Keratinocyte (primary cell): ENCODE measurements around the gene KRT27. TPM values are rescaled to one million over a fixed set of nuclear protein-coding genes. Genes with fewer than 3 reads are reported as not detected.

Source experiments
- DNase-seq: peaks from one replicate; pipeline ENCODE4 v3.0.0-alpha.2; 2011; ENCODE audit warnings: low read depth, missing footprints, low spot score
- FAIRE-seq: peaks from 2 replicates; lab custom pipeline; 2011; peaks lifted over from hg19 to GRCh38; lab: Jason Lieb, UNC
- H2AFZ ChIP-seq: 2 replicates; pipeline ENCODE4 v1.6.0; 2012; ENCODE audit warnings: low read length, control low read depth, inconsistent platforms; ENCODE audit not compliant: control insufficient read depth
- H3K27ac ChIP-seq: 2 replicates; pipeline ENCODE4 v1.5.1; 2011; ENCODE audit warnings: low read length; ENCODE audit not compliant: control insufficient read depth, insufficient read depth
- H3K27me3 ChIP-seq: 3 replicates; pipeline ENCODE4 v1.6.0; 2011; ENCODE audit warnings: low read length; ENCODE audit not compliant: control insufficient read depth, insufficient read depth; ENCODE audit errors: extremely low read depth
- H3K36me3 ChIP-seq, 2 experiments: 2 replicates in 1 of 2; 3 replicates in 1 of 2; pipeline ENCODE4 v1.5.1; 2011; ENCODE audit warnings: low read length in 2 of 2, mild to moderate bottlenecking in 1 of 2; ENCODE audit not compliant: control insufficient read depth in 2 of 2, insufficient read depth in 2 of 2; ENCODE audit errors: extremely low read depth in 1 of 2
- H3K4me1 ChIP-seq: 3 replicates; pipeline ENCODE4 v1.5.1; 2011; ENCODE audit warnings: low read length; ENCODE audit not compliant: control insufficient read depth, insufficient read depth; ENCODE audit errors: extremely low read depth
- H3K4me2 ChIP-seq: 3 replicates; pipeline ENCODE4 v1.6.0; 2011; ENCODE audit warnings: low read depth, low read length; ENCODE audit not compliant: control insufficient read depth, insufficient read depth; ENCODE audit errors: extremely low read depth
- H3K4me3 ChIP-seq, 3 experiments: fragments of 200-600 bp in 1 of 3; sonication (generic) in 1 of 3; 2 replicates in 2 of 3; 3 replicates in 1 of 3; pipeline ENCODE4 v1.5.1; 2011 to 2016; ENCODE audit warnings: low read length in 3 of 3, mild to moderate bottlenecking in 3 of 3, control low read depth in 2 of 3, inconsistent platforms in 1 of 3, low read depth in 1 of 3, mixed read lengths in 1 of 3, mixed run types in 1 of 3, moderate library complexity in 1 of 3; ENCODE audit not compliant: control insufficient read depth in 2 of 3, insufficient read depth in 2 of 3; ENCODE audit errors: extremely low read depth in 1 of 3
- H3K79me2 ChIP-seq: 2 replicates; pipeline ENCODE4 v1.6.0; 2012; ENCODE audit warnings: low read length; ENCODE audit not compliant: control insufficient read depth, insufficient read depth
- H3K9ac ChIP-seq: 3 replicates; pipeline ENCODE4 v1.6.0; 2011; ENCODE audit warnings: low read length; ENCODE audit not compliant: control insufficient read depth, insufficient read depth; ENCODE audit errors: extremely low read depth
- H3K9me1 ChIP-seq: 3 replicates; pipeline ENCODE4 v1.6.0; 2011; ENCODE audit warnings: low read length; ENCODE audit not compliant: control insufficient read depth, insufficient read depth; ENCODE audit errors: extremely low read depth
- H3K9me3 ChIP-seq: 2 replicates; pipeline ENCODE4 v1.5.1; 2012; ENCODE audit warnings: low read depth, low read length; ENCODE audit not compliant: control insufficient read depth
- H4K20me1 ChIP-seq: 3 replicates; pipeline ENCODE4 v1.6.0; 2011; ENCODE audit warnings: low read length; ENCODE audit not compliant: control insufficient read depth, insufficient read depth; ENCODE audit errors: extremely low read depth
- CTCF ChIP-seq, 3 experiments: IDR thresholded peaks in 1 of 3; conservative IDR thresholded peaks in 1 of 3; optimal IDR thresholded peaks in 1 of 3; 2 replicates in 2 of 3; 3 replicates in 1 of 3; pipeline versions ENCODE3 to v1.5.1; 2011; ENCODE audit warnings: low read length in 3 of 3, mild to moderate bottlenecking in 3 of 3, moderate library complexity in 2 of 3, control low read depth in 1 of 3, inconsistent platforms in 1 of 3; ENCODE audit not compliant: insufficient read depth in 2 of 3; ENCODE audit errors: extremely low read depth in 1 of 3
- EZH2 ChIP-seq: IDR thresholded peaks from one replicate; pipeline ENCODE4 v1.6.1; 2012; ENCODE audit warnings: inconsistent platforms, mild to moderate bottlenecking, low read length, moderate library complexity
- dilution Hi-C: fragments of 300-500 bp; cut with MboI; formaldehyde crosslinking; loops from one replicate; pipeline ENCODE4 v1.7.0; 2020; ENCODE audit warnings: low sequenced_read_pairs; ENCODE audit not compliant: extremely low pct_ligation_motif_present
- polyA plus RNA-seq, 5 experiments: library from polyadenylated mRNA; depleted of rRNA in 3 of 5; stranded (reverse) in 3 of 5; stranded (forward) in 1 of 5; unstranded in 1 of 5; fragments of >200 nt; gene quantifications; 1 replicate in 1 of 5; 2 replicates in 3 of 5; 3 replicates in 1 of 5; pipeline versions ENCODE4 v1.2.1 to v1.2.3, GENCODE V29; 2011 to 2012; ENCODE audit warnings: missing spikeins in 2 of 5, low read depth in 1 of 5, low replicate concordance in 1 of 5

Gene KRT27
- polyA plus RNA-seq, 1 donor (not counting 4 experiments of a cell fraction or from before 2014, with no cell fraction given) = not detected

- Histone ChIP-seq H3K9me3 (no peaks in the 10 kb centered on the region), H2AFZ (no peak within 1 kb of the TSS), H3K9ac (no peak within 1 kb of the TSS), H3K27ac (no peak within 1 kb of the TSS), H3K9me1 (no peaks in the 10 kb centered on the region), H3K4me2 (no peak within 1 kb of the TSS), H3K4me1 (peaks cover 17% of the 10 kb centered on the region), H3K36me3 (peaks cover 2 to 5% of the 10 kb centered on the region in 2 experiments), H4K20me1 (no peaks in the 10 kb centered on the region), H3K79me2 (peaks cover 14% of the 10 kb centered on the region), H3K27me3 (no peaks in the 10 kb centered on the region), H3K4me3 (no peak within 1 kb of the TSS)
- dilution Hi-C loops = no loop called here
- FAIRE-seq (no peak), DNase-seq (no peak)
- TF ChIP-seq CTCF (optimal IDR thresholded peaks at IDR 0.05 in 1 of 3, IDR thresholded peaks at IDR 0.05 in 1 of 3, conservative IDR thresholded peaks at IDR 0.05 in 1 of 3; ENCODE audit: extremely low read depth in 1 of 3, insufficient read depth in 2 of 3, low read length in 3 of 3) = no peak
- no peak for TF ChIP-seq EZH2
Observed at GRCh38 chr17:40822132-40822812, 39.9 kb upstream of the KRT27 start, which contains the start of gene KRT10. Gene KRT10 (minus strand): TSS chr17:40822614. CDS start chr17:40822585, 29 bp downstream.

GRCh38 chr17:40821536-40821935 lies 39.2 kb upstream of the KRT27 start:
- no peak for DNase-seq
- H3K4me2 ChIP-seq = no peak overlapping the region
- no peaks in the 10 kb centered on the region for H3K9me3 ChIP-seq
- no peaks in the 10 kb centered on the region for H4K20me1 ChIP-seq
- H3K4me1 ChIP-seq = peaks cover 17% of the 10 kb centered on the region
- no peaks in the 10 kb centered on the region for H3K9me1 ChIP-seq
- H3K9ac ChIP-seq = no peak overlapping the region
- peaks cover 4 to 8% of the 10 kb centered on the region in 2 experiments for H3K36me3 ChIP-seq
- H3K27me3 ChIP-seq = no peaks in the 10 kb centered on the region
- H3K27ac ChIP-seq = no peak overlapping the region
- TF ChIP-seq CTCF (optimal IDR thresholded peaks at IDR 0.05 in 1 of 3, IDR thresholded peaks at IDR 0.05 in 1 of 3, conservative IDR thresholded peaks at IDR 0.05 in 1 of 3; ENCODE audit: extremely low read depth in 1 of 3, insufficient read depth in 2 of 3, low read length in 3 of 3) = no peak
- TF ChIP-seq EZH2 = no peak
- H3K4me3 ChIP-seq = no peak overlapping the region
- FAIRE-seq = no peak
- peaks cover 14% of the 10 kb centered on the region for H3K79me2 ChIP-seq
- H2AFZ ChIP-seq = no peak overlapping the region
- dilution Hi-C loops = no loop called here
